BE2C (cell line): ENCODE results near the gene FCHO2.
"Not testable (repeated sequence)": the region's sequence is repeated elsewhere in the genome, so short reads cannot be mapped to it uniquely, and the experiment has no call there.

Experiments used
- DNase-seq: peaks from one replicate; pipeline ENCODE4 v3.0.0-alpha.2; 2020
- H3K27me3 ChIP-seq: fragments of 250-450 bp; sonication (Bioruptor Pico); 2 replicates; pipeline ENCODE4 v1.5.1; 2020; ENCODE audit warnings: mild to moderate bottlenecking
- H3K36me3 ChIP-seq: fragments of 250-450 bp; sonication (Bioruptor Pico); 2 replicates; pipeline ENCODE4 v1.5.1; 2020; ENCODE audit warnings: mild to moderate bottlenecking
- H3K4me1 ChIP-seq: fragments of 250-450 bp; sonication (Bioruptor Pico); 2 replicates; pipeline ENCODE4 v1.5.1; 2020
- H3K4me3 ChIP-seq: 2 replicates; pipeline ENCODE4 v1.5.1; 2011; ENCODE audit warnings: low read depth, low read length
- H3K9me3 ChIP-seq: fragments of 250-450 bp; sonication (Bioruptor Pico); 2 replicates; pipeline ENCODE4 v1.5.1; 2020
- CTCF ChIP-seq: IDR thresholded peaks from 2 replicates; pipeline ENCODE4 v1.5.1; 2012; ENCODE audit warnings: mild to moderate bottlenecking, low read depth, low read length

Gene FCHO2

GRCh38 chr5:72954389-72954788 lies 1.5 kb upstream of the FCHO2 start:
- H3K4me1 ChIP-seq, result no peaks in the 10 kb centered on the region
- TF ChIP-seq CTCF, result no peak
- H3K36me3 ChIP-seq, result no peaks in the 10 kb centered on the region
- DNase-seq, result no peak
- peaks cover 4% of the 10 kb centered on the region; the same call in 1 of the 2 replicates for H3K9me3 ChIP-seq
- no peak overlapping the region for H3K4me3 ChIP-seq
- peaks cover 23% of the 10 kb centered on the region for H3K27me3 ChIP-seq

- DNase-seq, result no peak
- no peak for TF ChIP-seq CTCF
- no peaks in the 10 kb centered on the region for H3K36me3 ChIP-seq
- no peaks in the 10 kb centered on the region for H3K4me1 ChIP-seq
- H3K27me3 ChIP-seq, result peaks cover 23% of the 10 kb centered on the region
- H3K9me3 ChIP-seq, result peaks cover 4% of the 10 kb centered on the region; the same call in 1 of the 2 replicates
- peak overlapping the region; percentile 68 for H3K4me3 ChIP-seq
Measured at GRCh38 chr5:72955143-72955767, 586 bp upstream of the FCHO2 start.

- peaks cover 23% of the 10 kb centered on the region for H3K27me3 ChIP-seq
- DNase-seq, result no peak
- no peak for TF ChIP-seq CTCF
- H3K4me3 ChIP-seq, result peak overlapping the region; percentile 68
- no peaks in the 10 kb centered on the region for H3K4me1 ChIP-seq
- H3K9me3 ChIP-seq, result peaks cover 4% of the 10 kb centered on the region; the same call in 1 of the 2 replicates
- H3K36me3 ChIP-seq, result no peaks in the 10 kb centered on the region
Measured at GRCh38 chr5:72956324-72957140, 691 bp downstream of the FCHO2 start.

- DNase-seq, result no peak
- peaks cover 23% of the 10 kb centered on the region for H3K27me3 ChIP-seq
- no peak for TF ChIP-seq CTCF
- H3K9me3 ChIP-seq, result peaks cover 4% of the 10 kb centered on the region; the same call in 1 of the 2 replicates
- no peaks in the 10 kb centered on the region for H3K36me3 ChIP-seq
- H3K4me3 ChIP-seq, result no peak overlapping the region
- H3K4me1 ChIP-seq, result no peaks in the 10 kb centered on the region
Measured at GRCh38 chr5:72957337-72957736, 1.5 kb downstream of the FCHO2 start.

- peaks cover 4% of the 10 kb centered on the region; the same call in 1 of the 2 replicates for H3K9me3 ChIP-seq
- H3K27me3 ChIP-seq, result peaks cover 27% of the 10 kb centered on the region
- no peaks in the 10 kb centered on the region for H3K36me3 ChIP-seq
- DNase-seq, result no peak
- TF ChIP-seq CTCF, result no peak
- H3K4me1 ChIP-seq, result no peaks in the 10 kb centered on the region
- no peak overlapping the region for H3K4me3 ChIP-seq
Measured at GRCh38 chr5:72959257-72959656, 3.4 kb downstream of the FCHO2 start.

GRCh38 chr5:72974481-72974880 lies 18.6 kb downstream of the FCHO2 start:
- H3K4me3 ChIP-seq, H3K9me3 ChIP-seq: not testable (repeated sequence)

GRCh38 chr5:72976810-72977209 lies 21.0 kb downstream of the FCHO2 start:
- H3K9me3 ChIP-seq, DNase-seq, H3K4me3 ChIP-seq, H3K36me3 ChIP-seq, H3K4me1 ChIP-seq: not testable (repeated sequence)
- H3K27me3 ChIP-seq, result peaks cover 27% of the 10 kb centered on the region

More at GRCh38 chr5:72974481-72974880, 18.6 kb downstream of the FCHO2 start:
- H3K27me3 ChIP-seq, H3K36me3 ChIP-seq, H3K4me1 ChIP-seq, DNase-seq: not testable (repeated sequence)
